ENCODE measurements around the gene BEND7. TPM values are rescaled to one million over a fixed set of nuclear protein-coding genes. Genes with fewer than 3 reads are reported as not detected.

The BEND7 gene
- total RNA-seq, 1 donor from 2014 or later: 21.1 TPM

GRCh38 chr10:13401142-13401541 is 127.7 kb downstream of the BEND7 start:
- no peaks in the 10 kb centered on the region for H3K36me3 ChIP-seq (ENCODE audit: insufficient read depth, low read length)
- Mint-ChIP-seq H3K36me3 (ENCODE audit: low read depth, unreplicated experiment) (no peaks in the 10 kb centered on the region), H3K27ac (ENCODE audit: unreplicated experiment) (no peak overlapping the region), H3K4me1 (ENCODE audit: low read depth, unreplicated experiment) (peaks cover 1% of the 10 kb centered on the region), H3K9me3 (ENCODE audit: unreplicated experiment) (peaks cover 4% of the 10 kb centered on the region), H3K27me3 (ENCODE audit: low read depth, unreplicated experiment) (peaks cover 1% of the 10 kb centered on the region), H3K4me3 (ENCODE audit: unreplicated experiment) (no peak overlapping the region)
- no peak overlapping the region for H3K27ac ChIP-seq (ENCODE audit: low read depth, low read length)
- no peaks in the 10 kb centered on the region for H3K4me1 ChIP-seq (ENCODE audit: insufficient read depth, low read length)
- no peak overlapping the region for H3K4me2 ChIP-seq (ENCODE audit: low read length)
- no peak overlapping the region for H3K9ac ChIP-seq (ENCODE audit: low read length)
- H3K27me3 ChIP-seq (ENCODE audit: insufficient read depth, low read length): no peaks in the 10 kb centered on the region
- FAIRE-seq: no peak
- H2AFZ ChIP-seq (ENCODE audit: low read depth, low read length): no peak overlapping the region
- no peaks in the 10 kb centered on the region for H3K79me2 ChIP-seq (ENCODE audit: insufficient read depth, low read length)
- no peak for DNase-seq (ENCODE audit: low read depth)
- no peaks in the 10 kb centered on the region for H4K20me1 ChIP-seq (ENCODE audit: insufficient read depth, low read length)
- no peak for TF ChIP-seq EZH2 (IDR thresholded peaks at IDR 0.05; ENCODE audit: insufficient read depth, low read length)
- TF ChIP-seq, protein P1, sequence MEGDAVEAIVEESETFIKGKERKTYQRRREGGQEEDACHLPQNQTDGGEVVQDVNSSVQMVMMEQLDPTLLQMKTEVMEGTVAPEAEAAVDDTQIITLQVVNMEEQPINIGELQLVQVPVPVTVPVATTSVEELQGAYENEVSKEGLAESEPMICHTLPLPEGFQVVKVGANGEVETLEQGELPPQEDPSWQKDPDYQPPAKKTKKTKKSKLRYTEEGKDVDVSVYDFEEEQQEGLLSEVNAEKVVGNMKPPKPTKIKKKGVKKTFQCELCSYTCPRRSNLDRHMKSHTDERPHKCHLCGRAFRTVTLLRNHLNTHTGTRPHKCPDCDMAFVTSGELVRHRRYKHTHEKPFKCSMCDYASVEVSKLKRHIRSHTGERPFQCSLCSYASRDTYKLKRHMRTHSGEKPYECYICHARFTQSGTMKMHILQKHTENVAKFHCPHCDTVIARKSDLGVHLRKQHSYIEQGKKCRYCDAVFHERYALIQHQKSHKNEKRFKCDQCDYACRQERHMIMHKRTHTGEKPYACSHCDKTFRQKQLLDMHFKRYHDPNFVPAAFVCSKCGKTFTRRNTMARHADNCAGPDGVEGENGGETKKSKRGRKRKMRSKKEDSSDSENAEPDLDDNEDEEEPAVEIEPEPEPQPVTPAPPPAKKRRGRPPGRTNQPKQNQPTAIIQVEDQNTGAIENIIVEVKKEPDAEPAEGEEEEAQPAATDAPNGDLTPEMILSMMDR (IDR thresholded peaks at IDR 0.05; ENCODE audit: insufficient read depth, low read depth, low read length): no peak
- no peak overlapping the region for H3K4me3 ChIP-seq (ENCODE audit: insufficient read depth, low read depth, low read length)
- H3K9me3 ChIP-seq (ENCODE audit: insufficient read depth, low read depth, low read length): no peaks in the 10 kb centered on the region

- Histone ChIP-seq H3K9me3 (ENCODE audit: insufficient read depth, low read depth, low read length) (no peaks in the 10 kb centered on the region), H3K36me3 (ENCODE audit: insufficient read depth, low read length) (no peaks in the 10 kb centered on the region), H3K4me2 (ENCODE audit: low read length) (no peak overlapping the region), H3K79me2 (ENCODE audit: insufficient read depth, low read length) (no peaks in the 10 kb centered on the region), H3K4me3 (ENCODE audit: insufficient read depth, low read depth, low read length) (no peak overlapping the region), H4K20me1 (ENCODE audit: insufficient read depth, low read length) (no peaks in the 10 kb centered on the region), H3K9ac (ENCODE audit: low read length) (no peak overlapping the region), H2AFZ (ENCODE audit: low read depth, low read length) (no peak overlapping the region), H3K4me1 (ENCODE audit: insufficient read depth, low read length) (no peaks in the 10 kb centered on the region), H3K27ac (ENCODE audit: low read depth, low read length) (no peak overlapping the region), H3K27me3 (ENCODE audit: insufficient read depth, low read length) (no peaks in the 10 kb centered on the region)
- H3K27ac Mint-ChIP-seq (ENCODE audit: unreplicated experiment): no peak overlapping the region
- no peaks in the 10 kb centered on the region for H3K9me3 Mint-ChIP-seq (ENCODE audit: unreplicated experiment)
- no peaks in the 10 kb centered on the region for H3K36me3 Mint-ChIP-seq (ENCODE audit: low read depth, unreplicated experiment)
- no peak for FAIRE-seq
- DNase-seq (ENCODE audit: low read depth): no peak
- H3K4me3 Mint-ChIP-seq (ENCODE audit: unreplicated experiment): no peak overlapping the region
- peaks cover 1% of the 10 kb centered on the region for H3K27me3 Mint-ChIP-seq (ENCODE audit: low read depth, unreplicated experiment)
- TF ChIP-seq EZH2 (IDR thresholded peaks at IDR 0.05; ENCODE audit: insufficient read depth, low read length): no peak
- TF ChIP-seq, protein P1 (IDR thresholded peaks at IDR 0.05; ENCODE audit: insufficient read depth, low read depth, low read length): no peak
- H3K4me1 Mint-ChIP-seq (ENCODE audit: low read depth, unreplicated experiment): peaks cover 1% of the 10 kb centered on the region
These were observed 128.4 kb downstream of the BEND7 start for GRCh38 chr10:13400196-13400965.

- H3K79me2 ChIP-seq (ENCODE audit: insufficient read depth, low read length): no peaks in the 10 kb centered on the region
- H3K4me1 ChIP-seq (ENCODE audit: insufficient read depth, low read length): no peaks in the 10 kb centered on the region
- FAIRE-seq: no peak
- no peak overlapping the region for H3K9ac ChIP-seq (ENCODE audit: low read length)
- Mint-ChIP-seq H3K4me3 (ENCODE audit: unreplicated experiment) (no peak overlapping the region), H3K9me3 (ENCODE audit: unreplicated experiment) (no peaks in the 10 kb centered on the region), H3K27ac (ENCODE audit: unreplicated experiment) (no peak overlapping the region), H3K36me3 (ENCODE audit: low read depth, unreplicated experiment) (no peaks in the 10 kb centered on the region), H3K4me1 (ENCODE audit: low read depth, unreplicated experiment) (peaks cover 1% of the 10 kb centered on the region), H3K27me3 (ENCODE audit: low read depth, unreplicated experiment) (peaks cover 1% of the 10 kb centered on the region)
- no peaks in the 10 kb centered on the region for H4K20me1 ChIP-seq (ENCODE audit: insufficient read depth, low read length)
- H3K4me2 ChIP-seq (ENCODE audit: low read length): no peak overlapping the region
- no peak for TF ChIP-seq EZH2 (IDR thresholded peaks at IDR 0.05; ENCODE audit: insufficient read depth, low read length)
- TF ChIP-seq, protein P1 (IDR thresholded peaks at IDR 0.05; ENCODE audit: insufficient read depth, low read depth, low read length): no peak
- no peak for DNase-seq (ENCODE audit: low read depth)
- H3K4me3 ChIP-seq (ENCODE audit: insufficient read depth, low read depth, low read length): no peak overlapping the region
- H3K9me3 ChIP-seq (ENCODE audit: insufficient read depth, low read depth, low read length): no peaks in the 10 kb centered on the region
- no peak overlapping the region for H3K27ac ChIP-seq (ENCODE audit: low read depth, low read length)
- no peaks in the 10 kb centered on the region for H3K36me3 ChIP-seq (ENCODE audit: insufficient read depth, low read length)
- H3K27me3 ChIP-seq (ENCODE audit: insufficient read depth, low read length): no peaks in the 10 kb centered on the region
- no peak overlapping the region for H2AFZ ChIP-seq (ENCODE audit: low read depth, low read length)
These were observed 129.1 kb downstream of the BEND7 start for GRCh38 chr10:13399752-13400151.

Measured in astrocyte (in vitro differentiated cells and primary cell).